ENCODE results near the gene PGM1. TPM values are rescaled to one million over a fixed set of nuclear protein-coding genes. Genes with fewer than 3 reads are reported as not detected.

PGM1 gene
- total RNA-seq, 1 donor from 2014 or later: 38.4 TPM

DNA sequence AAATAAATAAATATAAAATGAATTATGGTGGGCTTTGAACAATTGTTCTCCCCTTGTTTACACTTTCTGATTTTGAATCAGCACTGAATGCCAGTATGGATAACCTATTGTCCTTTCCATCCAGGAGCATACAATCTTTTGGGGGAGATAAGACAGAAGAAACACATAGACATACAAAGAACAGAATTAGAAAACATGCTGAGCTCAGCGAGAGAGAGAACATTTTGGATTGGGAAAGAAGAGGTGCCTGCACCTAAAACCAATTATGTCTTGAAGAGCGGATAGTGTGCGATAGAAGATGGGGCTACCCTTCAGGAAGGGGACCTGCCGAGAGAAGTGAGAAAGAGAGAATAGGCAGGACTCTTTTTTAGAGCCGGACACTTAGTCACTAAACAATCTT is 6.6 kb downstream of the PGM1 start:
- intact Hi-C loops (cut with micrococcal nuclease): loop anchor here (10.0 kb wide), 1 partner anchor 1225 kb away; no protein-coding TSS in a partner anchor

DNA sequence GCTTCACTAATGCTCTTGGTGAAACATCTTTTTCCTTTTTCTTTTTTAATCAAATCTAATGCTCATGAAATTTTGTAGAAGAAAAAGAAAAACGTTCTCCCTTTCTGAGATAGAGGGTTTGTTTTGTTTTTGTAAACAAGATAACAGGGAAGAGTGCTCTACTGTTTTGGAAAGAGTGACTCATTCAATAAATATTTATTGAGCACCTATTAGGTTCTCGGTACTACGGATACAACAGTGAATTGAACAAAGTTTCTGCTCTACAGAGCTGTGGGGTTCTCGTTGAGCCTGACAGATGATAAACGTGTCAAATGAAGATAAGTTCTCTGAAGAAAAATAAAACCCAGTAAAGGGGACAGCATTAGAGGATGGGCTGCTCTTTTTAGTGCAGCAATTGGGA is 7.0 kb downstream of the PGM1 start:
- intact Hi-C loops (cut with micrococcal nuclease): no loop called here

DNA sequence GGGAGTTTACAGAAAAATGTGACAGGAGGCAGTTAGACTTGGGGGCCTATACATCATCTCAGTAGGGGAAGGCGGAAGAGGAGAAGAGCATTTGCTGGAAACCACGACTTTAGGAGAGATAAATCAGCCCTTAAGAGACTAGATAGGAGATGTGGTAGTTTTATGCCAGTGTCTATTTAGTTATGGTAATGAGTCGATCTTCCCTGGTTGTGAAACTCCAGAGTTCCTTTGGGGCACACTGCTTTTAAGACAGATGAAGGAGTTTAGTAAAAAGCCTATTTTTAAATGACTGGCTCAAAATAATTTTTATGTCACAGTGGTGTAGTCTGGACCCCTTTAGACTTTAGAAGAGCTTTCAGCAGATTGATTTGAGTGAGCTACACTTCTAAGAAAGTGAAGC is 7.8 kb downstream of the PGM1 start:
- intact Hi-C loops (cut with micrococcal nuclease): no loop called here

DNA sequence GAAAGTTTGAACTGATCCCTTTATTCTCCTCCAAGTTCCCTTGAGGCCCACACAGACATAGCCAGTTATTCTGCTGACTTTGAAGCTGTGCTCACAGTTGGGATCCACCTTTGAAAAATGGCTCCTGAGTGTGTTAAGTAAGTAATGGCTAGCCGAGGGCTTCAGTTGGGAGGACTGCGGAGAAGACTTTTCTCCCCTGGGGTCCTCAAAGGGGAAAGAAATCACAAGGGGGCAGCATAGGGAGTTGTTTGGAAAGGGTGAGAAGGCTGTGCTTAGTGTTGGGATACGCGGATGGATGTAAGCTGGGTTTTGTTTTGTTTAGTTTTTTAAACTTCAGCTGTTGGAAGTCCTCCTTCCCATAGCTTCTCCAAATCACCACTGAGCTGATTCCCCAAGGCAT is 8.3 kb downstream of the PGM1 start:
- intact Hi-C loops (cut with micrococcal nuclease): no loop called here

DNA sequence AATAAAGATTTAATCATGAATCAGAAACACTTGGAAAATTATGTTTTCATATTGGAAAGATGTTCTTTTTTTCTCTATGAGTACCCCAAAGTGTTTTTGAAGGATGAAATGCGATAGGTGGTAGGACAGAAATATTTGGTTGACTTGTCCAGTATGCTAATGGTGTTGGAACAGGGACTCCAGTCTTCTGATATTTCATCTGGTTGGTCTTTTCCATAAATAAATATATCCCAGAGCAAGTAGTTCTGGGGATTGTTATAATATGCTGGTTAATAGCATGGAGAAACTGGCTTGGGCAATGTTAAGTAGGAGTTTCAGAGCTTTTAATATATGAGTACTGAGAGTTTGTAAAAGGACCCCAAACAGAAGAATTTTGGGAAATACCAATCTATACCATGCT is 8.7 kb downstream of the PGM1 start:
- intact Hi-C loops (cut with micrococcal nuclease): no loop called here

DNA sequence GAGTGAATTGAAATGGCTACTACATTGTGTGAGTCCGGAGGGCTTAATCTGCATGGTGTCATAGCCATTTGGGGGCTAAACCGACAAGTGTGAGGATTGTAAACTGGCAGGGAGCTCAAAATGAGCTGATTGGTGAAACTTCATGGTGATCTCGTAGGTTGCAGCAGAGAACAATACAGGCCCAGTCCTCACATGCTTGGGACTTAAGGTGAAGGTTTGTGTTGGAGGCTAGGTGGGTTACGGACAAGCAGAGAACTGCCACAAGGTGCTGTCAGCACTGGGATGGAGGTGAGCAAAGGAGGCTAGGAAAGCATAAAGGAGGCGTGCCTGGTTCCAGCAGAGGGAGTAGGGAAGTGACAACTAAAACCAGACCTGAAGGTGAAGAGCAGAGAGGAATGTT is 9.4 kb downstream of the PGM1 start:
- intact Hi-C loops (cut with micrococcal nuclease): no loop called here

DNA sequence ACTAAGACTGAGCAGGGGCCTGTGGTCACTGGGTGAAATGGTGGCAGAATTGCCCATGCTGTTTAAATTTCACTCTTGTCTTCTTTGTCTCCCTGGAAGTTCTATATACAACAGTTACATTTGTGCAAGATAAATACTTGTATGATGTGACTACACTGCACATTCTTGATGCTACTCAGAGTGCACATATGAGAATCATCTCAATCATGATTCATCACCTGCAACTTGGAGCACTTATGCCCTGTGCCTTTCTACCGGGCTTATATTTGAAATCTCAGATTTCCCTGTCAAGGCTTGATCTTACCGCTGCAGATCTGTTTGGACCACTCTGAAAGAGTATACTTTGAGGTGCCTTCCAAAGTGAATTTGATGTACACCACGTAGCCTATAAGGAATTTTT is 10.6 kb downstream of the PGM1 start:
- intact Hi-C loops (cut with micrococcal nuclease): no loop called here

DNA sequence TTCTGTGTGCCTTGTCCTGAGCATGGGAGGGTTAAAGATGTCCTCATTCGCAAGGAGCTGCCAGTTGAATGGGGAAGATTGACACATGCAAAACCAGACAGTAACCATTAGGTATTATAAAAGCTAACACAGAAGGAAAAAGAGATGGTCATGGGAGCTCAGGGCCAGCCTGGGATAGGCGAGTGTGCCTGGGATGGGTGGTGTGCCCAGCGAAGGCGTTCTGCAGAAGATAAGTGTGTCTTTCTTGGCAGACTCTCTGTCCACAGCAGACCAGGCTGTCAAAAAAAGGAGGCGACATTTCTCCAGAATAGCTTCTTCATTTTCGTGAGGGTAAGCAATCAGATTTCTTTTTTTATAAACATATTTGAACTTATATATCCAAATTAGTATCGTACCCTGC is 14.1 kb downstream of the PGM1 start:
- intact Hi-C loops (cut with micrococcal nuclease): no loop called here

DNA sequence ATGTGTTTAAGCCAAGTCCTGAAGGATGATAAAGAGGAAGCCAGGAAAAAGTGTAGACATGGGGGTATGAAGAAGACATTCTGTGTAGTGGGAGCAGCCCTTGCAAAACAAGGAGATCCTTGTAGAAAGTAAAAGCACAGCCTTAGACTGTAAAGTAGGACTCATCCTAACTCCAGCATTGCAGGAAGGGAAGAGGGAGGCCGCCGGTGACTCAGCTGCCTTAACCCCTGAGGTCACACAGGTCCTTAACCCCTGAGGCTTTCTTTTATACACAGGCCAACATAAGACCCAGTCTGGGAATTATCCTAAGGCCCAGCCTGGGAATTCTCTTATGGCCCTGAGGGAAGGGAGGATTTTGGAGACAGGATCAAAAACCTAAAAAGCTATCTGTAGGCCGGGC is 18.0 kb downstream of the PGM1 start:
- intact Hi-C loops (cut with micrococcal nuclease): no loop called here

DNA sequence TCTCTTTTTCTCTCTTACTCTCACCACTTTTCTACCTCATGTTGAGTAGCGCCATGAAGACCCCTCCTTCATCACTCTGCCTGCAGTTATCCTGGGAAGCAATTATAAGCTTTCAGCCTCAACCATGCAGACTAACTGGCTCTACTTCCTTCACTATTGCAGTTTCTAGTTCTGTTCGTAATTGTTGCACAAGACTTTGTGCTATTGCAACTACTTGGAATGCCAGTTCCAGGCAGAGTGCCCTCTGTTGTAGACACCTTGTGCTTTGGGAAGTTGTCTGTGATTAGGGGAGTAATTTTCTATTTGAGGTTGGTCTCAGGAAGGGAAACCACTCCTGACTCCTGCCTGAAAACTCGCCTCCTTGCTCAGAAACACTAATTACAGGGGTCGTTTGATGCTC is 19.4 kb downstream of the PGM1 start:
- intact Hi-C loops (cut with micrococcal nuclease): no loop called here

DNA sequence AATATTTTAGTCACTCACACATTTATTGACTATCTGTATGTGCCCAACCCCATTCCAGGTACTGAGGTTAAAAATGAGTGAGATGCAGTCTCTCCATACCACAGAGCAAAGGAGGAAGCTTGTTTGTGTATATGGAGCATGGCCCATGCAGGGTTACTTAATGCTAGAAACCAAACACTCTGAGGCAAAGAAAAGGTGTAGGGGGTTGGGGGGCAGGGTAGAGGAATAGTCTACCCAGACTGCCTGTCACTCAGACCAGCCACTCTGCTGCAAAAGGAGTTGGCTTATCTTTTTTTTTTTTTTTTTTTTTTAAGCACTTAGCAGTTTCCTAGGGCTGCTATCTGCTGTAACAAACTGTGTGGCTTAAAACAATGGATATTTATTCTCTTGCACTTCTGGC is 19.8 kb downstream of the PGM1 start:
- intact Hi-C loops (cut with micrococcal nuclease): no loop called here

DNA sequence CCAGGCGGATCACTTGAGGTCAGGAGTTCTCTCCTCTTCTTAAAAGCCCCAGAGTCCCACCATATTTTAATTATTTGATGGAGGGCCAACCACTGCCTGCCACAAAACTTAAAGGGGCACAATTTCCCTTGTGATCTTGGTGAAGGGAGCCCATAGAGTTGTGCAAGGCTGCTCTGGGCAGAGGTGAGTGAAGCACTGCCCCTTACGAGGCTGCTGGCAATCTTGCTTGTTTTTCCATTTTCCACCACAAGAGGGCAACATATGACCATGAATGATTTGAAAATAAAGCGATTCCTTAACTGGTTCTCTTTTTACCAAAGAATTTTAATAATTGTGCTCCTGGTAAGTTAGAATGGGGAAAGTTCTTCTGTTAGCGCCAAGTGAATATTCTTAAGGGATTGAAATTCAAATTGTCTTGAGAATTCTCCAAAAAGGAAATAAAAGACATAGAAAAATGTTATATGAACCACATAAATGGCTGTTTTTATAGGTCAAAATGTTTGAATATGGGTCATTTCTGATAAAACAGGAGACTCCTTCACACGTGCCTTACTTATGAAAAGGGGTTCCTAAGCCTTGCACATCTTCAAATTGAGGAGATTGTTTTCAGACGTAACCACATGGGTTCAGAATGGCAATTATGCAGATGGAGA is 22.7 kb downstream of the PGM1 start:
- intact Hi-C loops (cut with micrococcal nuclease): loop anchor here (1.0 to 5.0 kb wide), 6 partner anchors 35 to 630 kb away; partner anchors contain the start of gene ROR1

DNA sequence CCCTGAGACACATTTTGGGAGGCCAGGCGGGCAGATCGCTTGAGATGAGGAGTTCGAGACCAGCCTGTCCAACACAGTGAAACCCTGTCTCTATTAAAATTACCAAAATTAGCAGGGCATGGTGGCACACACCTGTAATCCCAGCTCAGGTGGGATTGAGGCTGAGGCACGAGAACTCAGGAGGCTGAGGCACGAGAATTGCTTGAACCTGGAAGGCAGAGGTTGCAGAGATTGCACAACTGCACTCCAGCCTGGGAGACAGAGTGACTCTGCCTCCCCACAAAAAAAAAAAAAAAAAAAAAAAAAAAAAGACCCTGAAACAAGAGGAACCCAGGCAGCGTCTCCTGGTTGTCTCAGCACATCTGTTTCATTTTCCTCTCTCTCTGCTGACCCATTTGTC is 24.2 kb downstream of the PGM1 start:
- intact Hi-C loops (cut with micrococcal nuclease): loop anchor here (2.0 to 5.0 kb wide), 2 partner anchors 155 to 301 kb away; partner anchors contain the start of gene ROR1

DNA sequence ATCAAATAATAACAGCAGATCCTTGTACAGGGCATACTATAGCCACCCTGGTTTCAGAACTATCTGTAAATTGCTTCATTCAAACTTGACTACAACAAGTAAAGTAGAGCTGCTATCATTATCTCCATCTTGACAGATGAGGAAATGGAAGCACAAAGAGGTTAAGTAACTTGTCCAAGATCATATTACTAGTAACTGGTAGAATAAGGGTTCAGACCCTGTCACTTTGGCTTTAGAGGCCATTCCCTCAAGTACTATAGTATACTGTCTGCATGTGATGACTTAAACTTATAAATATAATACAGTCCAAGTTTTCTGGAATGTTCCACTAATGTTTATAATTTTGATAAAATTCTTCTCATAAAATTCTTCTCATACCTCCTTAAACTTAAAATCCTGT is 24.8 kb downstream of the PGM1 start:
- intact Hi-C loops (cut with micrococcal nuclease): loop anchor here (5.0 kb wide), 1 partner anchor 154 kb away; the partner anchor contains the start of gene ROR1

DNA sequence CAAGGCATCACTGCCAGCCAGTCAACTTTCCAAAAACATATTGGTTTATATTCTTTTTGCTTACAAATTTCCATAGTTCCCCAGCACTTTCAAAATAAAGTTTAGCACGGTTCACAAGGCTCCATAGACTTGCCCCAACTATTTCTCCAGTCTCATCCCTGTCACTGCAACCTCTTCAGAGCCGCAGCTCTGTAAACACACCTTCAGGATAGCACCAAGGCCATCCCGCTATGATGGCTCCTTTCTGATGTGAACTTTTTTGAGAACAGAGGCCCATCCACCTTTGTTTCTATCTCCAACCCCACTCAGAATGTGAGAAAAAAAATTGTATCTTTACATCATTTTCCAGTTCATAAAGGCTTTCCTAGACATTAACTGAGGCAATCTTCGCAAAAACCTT is 26.3 kb downstream of the PGM1 start:
- intact Hi-C loops (cut with micrococcal nuclease): loop anchor here (5.0 kb wide), 1 partner anchor 153 kb away; the partner anchor contains the start of gene ROR1

DNA sequence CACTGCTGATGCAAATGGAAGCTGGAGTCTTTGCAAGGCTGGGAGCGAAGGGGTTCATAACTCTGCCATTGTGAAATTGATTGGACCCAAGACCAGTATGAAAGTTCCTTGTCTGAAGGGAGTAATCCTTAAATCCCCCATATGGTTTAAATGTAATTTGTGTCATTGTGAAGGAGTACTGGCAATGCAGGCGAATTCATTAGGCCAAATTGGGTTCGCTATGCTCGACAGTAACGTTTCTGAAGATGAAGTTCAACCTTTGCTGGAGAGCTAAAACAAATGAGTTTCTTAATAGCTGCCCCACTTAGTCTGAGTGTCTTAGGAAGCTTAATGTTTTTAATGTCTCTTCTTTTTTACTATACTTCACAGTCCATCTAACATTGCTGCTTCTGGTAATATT is 27.5 kb downstream of the PGM1 start:
- intact Hi-C loops (cut with micrococcal nuclease): no loop called here

DNA sequence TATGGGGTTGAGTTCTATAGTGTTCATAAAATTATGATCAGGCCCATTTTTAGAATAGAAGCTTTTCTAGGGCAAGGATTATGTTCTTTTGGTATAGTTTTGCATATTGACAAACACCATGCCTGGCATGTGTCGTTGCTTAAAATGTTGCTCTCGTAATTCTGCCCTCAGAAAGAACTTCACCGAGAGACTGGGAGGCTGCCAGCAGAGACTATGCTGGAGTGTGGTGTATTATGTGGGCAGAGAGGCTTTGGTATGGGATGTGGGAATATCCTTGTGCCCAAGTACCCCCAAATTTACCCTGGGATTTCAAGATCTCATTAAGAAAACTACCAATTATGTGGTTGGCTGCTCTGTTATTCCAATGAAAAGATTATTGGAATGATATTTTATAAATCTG is 27.9 kb downstream of the PGM1 start:
- intact Hi-C loops (cut with micrococcal nuclease): no loop called here

DNA sequence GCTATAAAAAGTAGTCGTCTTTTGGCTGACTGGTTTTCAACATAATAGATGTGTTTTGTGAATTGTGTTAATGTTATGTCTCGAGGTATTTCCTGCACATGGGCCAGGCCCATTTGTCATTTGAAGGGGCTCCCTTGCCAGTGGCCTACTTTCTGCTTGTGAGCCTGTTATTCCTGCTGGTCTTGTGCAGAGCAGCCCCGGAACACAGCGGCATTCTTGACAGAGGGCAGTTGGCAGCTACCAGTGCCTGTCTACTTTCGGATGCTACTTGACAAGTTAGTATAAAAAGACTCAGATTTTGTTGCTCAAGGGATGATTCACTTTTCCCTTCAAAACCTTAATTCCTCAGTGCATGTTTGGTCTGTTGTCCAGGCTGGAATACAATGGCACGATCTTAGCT is 28.5 kb downstream of the PGM1 start:
- intact Hi-C loops (cut with micrococcal nuclease): no loop called here

DNA sequence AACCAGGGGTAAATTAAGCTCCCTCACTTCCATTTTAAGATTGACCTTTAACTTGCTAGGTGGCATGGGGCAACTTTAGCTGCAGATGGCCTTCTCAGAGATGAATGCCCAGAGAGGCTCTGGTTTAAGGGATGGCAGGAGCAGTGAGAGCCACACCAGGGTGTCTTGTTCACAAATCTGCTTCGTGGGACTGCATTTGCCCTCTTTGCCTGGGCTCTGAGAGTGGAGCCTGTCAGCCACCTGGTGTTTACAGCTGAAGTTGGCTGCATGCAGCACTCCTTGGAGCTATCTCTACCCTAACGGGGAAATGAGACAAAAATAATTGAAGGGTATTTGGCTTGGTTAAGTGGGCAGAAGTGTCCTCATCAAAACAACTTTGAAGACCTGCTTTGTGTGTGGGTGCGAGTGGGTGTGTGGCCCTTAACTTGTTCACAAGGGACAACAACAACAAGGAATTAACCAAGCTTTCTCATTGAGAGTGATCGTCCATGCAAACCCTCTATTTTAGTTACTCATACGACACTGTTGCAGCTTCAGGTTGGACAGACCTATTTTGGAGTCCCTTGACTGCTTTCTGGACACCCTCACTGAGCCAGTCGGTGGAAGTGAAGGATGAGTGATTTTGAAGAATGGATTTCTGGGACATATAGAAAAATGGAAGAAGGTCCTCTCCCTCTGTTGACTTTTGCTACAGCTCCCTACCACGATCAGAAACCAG is 29.8 kb downstream of the PGM1 start:
- intact Hi-C loops (cut with micrococcal nuclease): no loop called here

DNA sequence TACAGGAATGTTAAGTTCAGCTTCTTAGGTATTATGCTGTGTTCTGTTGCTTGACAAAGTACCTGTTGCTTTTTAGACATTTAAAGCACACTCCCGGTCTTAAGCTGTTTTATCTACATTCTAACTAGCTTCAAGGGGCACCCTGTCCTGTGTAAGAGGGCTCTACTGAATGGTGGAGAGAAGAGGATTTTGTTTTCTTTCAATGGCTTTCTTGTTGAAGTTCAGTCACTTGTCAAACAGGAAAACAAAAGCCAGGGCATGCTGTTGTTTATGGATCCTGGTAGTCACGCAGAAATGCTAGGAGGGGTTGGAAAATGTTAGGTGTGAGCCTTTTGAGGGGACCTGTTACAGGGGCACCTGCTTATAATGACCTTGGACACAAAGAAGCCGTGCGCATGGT is 30.7 kb downstream of the PGM1 start:
- intact Hi-C loops (cut with micrococcal nuclease): no loop called here

DNA sequence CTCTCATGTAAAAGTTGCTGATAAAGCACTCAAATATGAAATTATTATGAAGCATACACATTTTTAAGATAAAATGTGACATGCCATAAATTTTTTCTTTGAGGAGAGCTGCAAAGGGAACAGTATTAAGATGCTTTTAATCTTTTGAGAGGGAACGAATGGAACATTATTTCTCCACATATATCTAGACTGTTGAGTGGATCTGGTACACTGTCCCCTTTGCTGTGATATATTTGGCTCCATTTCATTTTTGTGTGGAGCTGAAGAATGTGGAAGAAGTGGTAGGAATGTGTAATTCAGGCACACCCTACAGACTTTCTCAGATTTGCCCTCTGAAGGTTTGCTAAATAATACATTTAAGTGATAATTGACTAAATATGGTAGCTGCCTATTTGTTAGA is 31.7 kb downstream of the PGM1 start:
- intact Hi-C loops (cut with micrococcal nuclease): no loop called here

DNA sequence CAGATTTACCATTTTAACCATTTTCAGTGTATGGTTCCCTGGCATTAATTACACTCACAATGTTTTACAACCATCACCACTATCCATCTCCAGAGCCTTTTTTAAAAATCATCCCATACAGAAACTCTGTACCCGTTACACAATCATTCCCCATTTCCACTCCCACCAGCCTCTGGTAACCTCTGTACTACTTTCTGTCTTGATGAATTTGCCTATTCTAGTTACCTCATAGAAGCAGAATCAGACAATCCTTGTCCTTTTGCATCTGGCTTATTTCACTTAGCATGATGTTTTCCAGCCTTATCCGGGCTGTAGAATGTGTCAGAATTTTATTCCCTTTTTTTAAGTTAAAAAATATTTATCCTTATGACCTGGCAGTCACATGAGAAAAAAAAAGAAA is 33.0 kb downstream of the PGM1 start:
- intact Hi-C loops (cut with micrococcal nuclease): no loop called here

DNA sequence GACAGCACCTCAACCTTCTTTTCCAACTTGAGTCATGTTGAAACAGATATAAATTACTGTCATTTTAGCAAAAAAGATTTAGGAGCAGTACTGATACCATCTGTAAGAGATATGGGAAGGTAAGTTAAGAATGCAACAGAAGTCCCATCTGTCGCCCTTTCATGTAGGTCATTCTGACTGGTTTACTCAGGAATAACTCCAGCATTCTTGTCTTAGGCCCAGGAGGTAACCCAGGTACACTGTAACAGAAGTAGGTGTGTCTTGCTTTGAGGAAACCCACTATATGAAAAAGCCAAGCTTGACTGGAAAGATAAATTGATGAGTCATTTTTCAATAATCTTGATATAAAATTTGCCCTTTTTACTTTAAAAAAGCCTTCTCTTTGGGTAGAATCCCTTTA is 35.4 kb downstream of the PGM1 start:
- intact Hi-C loops (cut with micrococcal nuclease): no loop called here

Data from T-helper 1 cell treated with Interleukin-12 subunit alpha and Interleukin-12 subunit beta and Interleukin-4 antibody, amounts not matched to agents 30 ng/mL and 1 ng/mL, for 36 hours (primary cell).